Gastroesophageal sphincter (tissue), 4 donors: Measurements from ENCODE around the gene SNX8. TPM values are rescaled to one million over a fixed set of nuclear protein-coding genes. Genes with fewer than 3 reads are reported as not detected.

Experiments
- ATAC-seq: fragments of 150-250 bp; one replicate; pipeline ENCODE4 v1.9.1; 2016; ENCODE audit warnings: mild to moderate bottlenecking, moderate library complexity
- H3K27ac ChIP-seq, 4 donors: fragments of 200-600 bp; sonication (generic) in 3 of 4; 1 replicate in 3 of 4; 2 replicates in 1 of 4; pipeline ENCODE4 v1.5.1; 2016 to 2019
- H3K27me3 ChIP-seq: fragments of 200-600 bp; sonication (generic); one replicate; pipeline ENCODE4 v1.5.1; 2019
- H3K36me3 ChIP-seq, 2 donors: fragments of 200-600 bp; sonication (generic); one replicate each; pipeline ENCODE4 v1.5.1; 2019; ENCODE audit warnings: control low read depth in 1 of 2
- H3K4me1 ChIP-seq, 3 donors: fragments of 200-600 bp; sonication (generic); 1 replicate in 2 of 3; 2 replicates in 1 of 3; pipeline ENCODE4 v1.5.1; 2016 to 2019; ENCODE audit warnings: control low read depth in 2 of 3
- H3K4me3 ChIP-seq, 2 donors: fragments of 200-600 bp; sonication (generic); one replicate each; pipeline ENCODE4 v1.5.1; 2019; ENCODE audit warnings: mild to moderate bottlenecking in 1 of 2, moderate library complexity in 1 of 2
- H3K9me3 ChIP-seq, 3 donors: fragments of 200-600 bp; sonication (generic); one replicate each; pipeline ENCODE4 v1.5.1; 2017 to 2019; ENCODE audit warnings: control low read depth in 2 of 3
- CTCF ChIP-seq, 4 experiments: fragments of 200-600 bp in 2 of 4; fragments of 450-650 bp in 2 of 4; sonication (generic) in 1 of 4; IDR thresholded peaks; one replicate each; pipeline ENCODE4 v1.5.1; 2017 to 2019; ENCODE audit warnings: antibody characterized with exemption in 4 of 4, mild to moderate bottlenecking in 2 of 4, moderate library complexity in 2 of 4
- EP300 ChIP-seq: sonication (generic); formaldehyde crosslinking; IDR thresholded peaks from one replicate; pipeline ENCODE4 v1.6.1; 2017; ENCODE audit warnings: antibody characterized with exemption, mild to moderate bottlenecking
- POLR2A ChIP-seq, 2 donors: fragments of 450-650 bp; IDR thresholded peaks; one replicate each; pipeline ENCODE4 v1.6.1; 2017; ENCODE audit warnings: antibody characterized with exemption in 2 of 2, mild to moderate bottlenecking in 2 of 2, moderate library complexity in 1 of 2
- POLR2AphosphoS5 ChIP-seq: sonication (generic); formaldehyde crosslinking; IDR thresholded peaks from one replicate; pipeline ENCODE4 v1.6.1; 2017; ENCODE audit warnings: antibody characterized with exemption
- WGBS, 2 donors: methylation state at CpG; one replicate each; pipeline ENCODE4 v1.1.5; 2018; ENCODE audit warnings: low coverage in 1 of 2; 5-methylcytosine and 5-hydroxymethylcytosine counted together
- total RNA-seq, 4 donors: library from RNA; depleted of rRNA; stranded (reverse); fragments of >200 nt; gene quantifications; one replicate each; pipeline ENCODE4 v1.1.0, GENCODE V29; 2016

SNX8 gene
- total RNA-seq, 4 donors from 2014 or later: 8.7 to 17.8 (median 9.8) TPM

GRCh38 chr7:2219136-2219535, 95.1 kb downstream of the SNX8 start:
- 40% methylated on average over 2 of the region's 15 CpGs; no CpG with 5 or more reads in 1 of the 2 donors for WGBS, 2 donors

GRCh38 chr7:2218444-2218785, 95.8 kb downstream of the SNX8 start:
- TF ChIP-seq CTCF (IDR thresholded peaks at IDR 0.05) (no peak), POLR2AphosphoS5 (no peak), EP300 (no peak), POLR2A (IDR thresholded peaks at IDR 0.05) (no peak)
- Histone ChIP-seq H3K27ac (no peak overlapping the region), H3K4me1 (no peaks in the 10 kb centered on the region), H3K4me3 (no peak overlapping the region), H3K9me3 (no peaks in the 10 kb centered on the region), H3K36me3 (peaks cover 0 to 100% of the 10 kb centered on the region in 2 donors), H3K27me3 (no peaks in the 10 kb centered on the region)
- ATAC-seq: no peak
- WGBS, 2 donors: no CpG with 5 or more reads among the region's 9 CpGs

More at GRCh38 chr7:2219136-2219535, 95.1 kb downstream of the SNX8 start:
- Histone ChIP-seq H3K27me3 (no peaks in the 10 kb centered on the region), H3K36me3 (peaks cover 0 to 100% of the 10 kb centered on the region in 2 donors), H3K4me1 (no peaks in the 10 kb centered on the region), H3K4me3 (no peak overlapping the region), H3K9me3 (no peaks in the 10 kb centered on the region), H3K27ac (no peak overlapping the region)
- ATAC-seq: no peak
- TF ChIP-seq CTCF (IDR thresholded peaks at IDR 0.05) (no peak), POLR2A (IDR thresholded peaks at IDR 0.05) (no peak), POLR2AphosphoS5 (no peak), EP300 (no peak)

DNA sequence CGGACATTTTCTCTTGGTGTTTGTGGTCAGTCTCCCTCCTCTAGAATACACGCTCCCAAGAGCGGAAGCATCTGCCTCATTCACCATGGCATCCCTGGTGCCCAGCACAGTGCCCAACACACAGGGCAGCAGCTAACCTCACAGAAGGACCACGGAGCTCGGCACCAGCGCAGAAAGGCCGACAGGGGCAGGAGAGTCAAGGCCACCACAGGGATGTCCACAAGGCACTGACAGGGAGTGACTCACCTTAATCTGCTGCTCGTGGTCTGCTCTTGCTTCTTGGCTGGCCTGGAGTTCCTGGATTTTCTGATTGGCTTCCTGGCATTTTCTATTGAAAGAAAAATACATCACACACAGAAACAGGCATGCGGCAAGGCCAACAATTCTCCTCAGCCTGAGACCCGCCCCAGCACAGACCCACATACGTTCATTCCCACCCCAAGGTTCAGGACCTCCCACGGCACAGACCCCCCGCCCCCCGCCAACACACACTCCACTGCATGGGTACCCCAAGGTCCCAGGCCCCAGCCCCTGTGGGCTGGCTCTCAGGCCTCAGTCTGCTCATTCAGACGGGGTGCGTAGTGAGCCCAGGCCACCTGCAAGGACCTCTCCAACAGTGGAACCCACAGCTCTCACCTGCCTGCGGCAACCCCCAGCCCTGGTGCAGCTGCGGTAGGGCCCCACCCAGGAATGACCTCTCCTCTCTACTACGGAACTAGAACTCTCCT, 96.4 kb downstream of the SNX8 start:
- 40 to 90% methylated on average over 1 to 2 of the region's 19 CpGs for WGBS, 2 donors
- no peak for ATAC-seq
- H3K36me3 ChIP-seq: peaks cover 0 to 100% of the 10 kb centered on the region in 2 donors

GRCh38 chr7:2217206-2217605, 97.0 kb downstream of the SNX8 start:
- H3K4me1 ChIP-seq: no peaks in the 10 kb centered on the region
- peaks cover 0 to 100% of the 10 kb centered on the region in 2 donors for H3K36me3 ChIP-seq
- no peak for ATAC-seq
- no peak overlapping the region for H3K4me3 ChIP-seq
- WGBS, 2 donors: 60 to 80% methylated on average over 1 to 2 of the region's 10 CpGs
- H3K9me3 ChIP-seq: no peaks in the 10 kb centered on the region
- no peaks in the 10 kb centered on the region for H3K27me3 ChIP-seq
- H3K27ac ChIP-seq: no peak overlapping the region
- TF ChIP-seq CTCF (IDR thresholded peaks at IDR 0.05) (no peak), POLR2AphosphoS5 (no peak)

More for the DNA sequence above, 96.4 kb downstream of the SNX8 start:
- no peak for TF ChIP-seq POLR2AphosphoS5
- TF ChIP-seq CTCF (IDR thresholded peaks at IDR 0.05): no peak
- no peak for TF ChIP-seq EP300
- TF ChIP-seq POLR2A (IDR thresholded peaks at IDR 0.05): no peak
- H3K27me3 ChIP-seq: no peaks in the 10 kb centered on the region
- no peak overlapping the region for H3K4me3 ChIP-seq
- H3K4me1 ChIP-seq: no peaks in the 10 kb centered on the region
- H3K9me3 ChIP-seq: no peaks in the 10 kb centered on the region
- H3K27ac ChIP-seq: no peak overlapping the region

GRCh38 chr7:2215851-2216250, 98.4 kb downstream of the SNX8 start:
- 74 to 100% methylated on average over 1 to 4 of the region's 17 CpGs for WGBS, 2 donors
- H3K36me3 ChIP-seq: peaks cover 0 to 100% of the 10 kb centered on the region in 2 donors
- H3K27ac ChIP-seq: no peak overlapping the region
- TF ChIP-seq CTCF (IDR thresholded peaks at IDR 0.05): no peak
- no peak for TF ChIP-seq POLR2A (IDR thresholded peaks at IDR 0.05)
- TF ChIP-seq POLR2AphosphoS5: no peak
- no peak for TF ChIP-seq EP300
- H3K4me1 ChIP-seq: no peaks in the 10 kb centered on the region
- no peak for ATAC-seq
- H3K27me3 ChIP-seq: no peaks in the 10 kb centered on the region
- H3K9me3 ChIP-seq: no peaks in the 10 kb centered on the region
- no peak overlapping the region for H3K4me3 ChIP-seq
